Natural killer cell (primary cell): ENCODE data around the gene NME7. TPM values are rescaled to one million over a fixed set of nuclear protein-coding genes. Genes with fewer than 3 reads are reported as not detected.
"Not testable (repeated sequence)": the region's sequence is repeated elsewhere in the genome, so short reads cannot be mapped to it uniquely, and the experiment has no call there.

ENCODE experiments used
- ATAC-seq, 3 donors: fragments of 150-1000 bp in 2 of 3; fragments of 200-7000 bp in 1 of 3; cut with Tn5 transposase; 1 replicate in 1 of 3; 2 replicates in 2 of 3; pipeline ENCODE4 v1.10.0; 2021; ENCODE audit warnings: mild to moderate bottlenecking in 2 of 3, moderate library complexity in 2 of 3
- DNase-seq, 2 donors: peaks; one replicate each; pipeline versions ENCODE4 v3.0.0 to v3.0.0-alpha.2; 2013 to 2021; ENCODE audit warnings: mixed read lengths in 1 of 2
- H3K27ac ChIP-seq: one replicate; pipeline ENCODE4 v1.5.1; 2013; ENCODE audit warnings: mild to moderate bottlenecking, low read length
- H3K27me3 ChIP-seq: one replicate; pipeline ENCODE4 v1.6.1; 2013; ENCODE audit warnings: low read length; ENCODE audit not compliant: control insufficient read depth, insufficient read depth
- H3K36me3 ChIP-seq: one replicate; pipeline ENCODE4 v1.6.1; 2013; ENCODE audit warnings: low read length; ENCODE audit not compliant: control insufficient read depth, insufficient read depth
- H3K4me1 ChIP-seq: one replicate; pipeline ENCODE4 v1.6.1; 2013; ENCODE audit warnings: low read length; ENCODE audit not compliant: control insufficient read depth, insufficient read depth
- H3K4me3 ChIP-seq: one replicate; pipeline ENCODE4 v1.5.1; 2013; ENCODE audit warnings: low read length
- H3K9me3 ChIP-seq: one replicate; pipeline ENCODE4 v1.6.1; 2013; ENCODE audit warnings: low read length; ENCODE audit not compliant: control insufficient read depth, insufficient read depth
- H3K27ac Mint-ChIP-seq, 2 donors: one replicate each; pipeline ENCODE4 v1.8.0; 2022; ENCODE audit warnings: mild to moderate bottlenecking in 2 of 2, mixed read lengths in 2 of 2, moderate library complexity in 1 of 2
- H3K27me3 Mint-ChIP-seq, 2 donors: one replicate each; pipeline ENCODE4 v1.8.0; 2022; ENCODE audit warnings: low read depth in 2 of 2, mixed read lengths in 2 of 2
- H3K36me3 Mint-ChIP-seq: one replicate; pipeline ENCODE4 v1.8.0; 2022; ENCODE audit warnings: mixed read lengths
- H3K4me1 Mint-ChIP-seq, 2 donors: one replicate each; pipeline ENCODE4 v1.8.0; 2022; ENCODE audit warnings: mixed read lengths in 2 of 2
- H3K4me3 Mint-ChIP-seq: one replicate; pipeline ENCODE4 v1.8.0; 2022; ENCODE audit warnings: mild to moderate bottlenecking, moderate library complexity, mixed read lengths
- H3K9me3 Mint-ChIP-seq, 2 donors: one replicate each; pipeline ENCODE4 v1.8.0; 2022; ENCODE audit warnings: mixed read lengths in 2 of 2
- WGBS: methylation state at CpG from one replicate; pipeline ENCODE4 v1.1.7; 2013; ENCODE audit warnings: missing lambda C conversion rate; ENCODE audit not compliant: insufficient coverage; 5-methylcytosine and 5-hydroxymethylcytosine counted together
- intact Hi-C: fragments of 100-400 bp; cut with micrococcal nuclease; formaldehyde crosslinking; loops from one replicate; pipeline ENCODE4 v1.14.2; 2022
- total RNA-seq, 4 donors: library from RNA; stranded (reverse); fragments of 120-200 nt in 1 of 4; gene quantifications; one replicate each; pipeline versions ENCODE4 v1.2.3 to v1.2.4, GENCODE V29; 2013 to 2022
- TF ChIP-seq, protein P1 (sequence below): fragments of 200-600 bp; IDR thresholded peaks from one replicate; pipeline ENCODE4 v1.8.0; 2022; ENCODE audit warnings: antibody characterized with exemption

Gene NME7
- total RNA-seq, 3 donors from 2014 or later (not counting 1 experiment from before 2014, with no cell fraction given) = 5.2 to 9.9 (median 9.8) TPM

DNA sequence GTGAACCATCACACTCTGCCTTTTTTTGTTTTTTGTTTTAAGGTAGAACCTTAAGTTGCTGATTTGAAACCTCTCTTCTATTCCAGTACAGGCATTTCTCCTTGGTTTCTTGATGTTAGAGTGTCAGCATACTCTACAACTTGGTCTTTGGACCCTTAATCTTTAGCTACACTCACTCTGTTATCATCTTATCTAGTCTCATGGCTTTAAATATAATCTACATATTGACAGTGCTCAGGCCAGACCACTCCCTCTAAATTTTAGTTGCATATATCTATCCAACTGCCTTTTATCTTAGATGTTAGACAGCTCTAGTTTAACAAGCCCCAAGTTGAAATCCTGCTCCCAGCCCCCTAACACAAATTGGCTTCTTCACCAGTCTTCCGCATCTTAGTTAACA lies 22.1 kb downstream of the NME7 start:
- no peaks in the 10 kb centered on the region for H3K36me3 Mint-ChIP-seq
- no peaks in the 10 kb centered on the region for H3K27me3 ChIP-seq
- ATAC-seq = no peak
- H3K27me3 Mint-ChIP-seq = no peaks in the 10 kb centered on the region
- H3K27ac Mint-ChIP-seq = no peak overlapping the region
- H3K36me3 ChIP-seq = no peaks in the 10 kb centered on the region
- H3K27ac ChIP-seq = no peak overlapping the region
- TF ChIP-seq, protein P1, sequence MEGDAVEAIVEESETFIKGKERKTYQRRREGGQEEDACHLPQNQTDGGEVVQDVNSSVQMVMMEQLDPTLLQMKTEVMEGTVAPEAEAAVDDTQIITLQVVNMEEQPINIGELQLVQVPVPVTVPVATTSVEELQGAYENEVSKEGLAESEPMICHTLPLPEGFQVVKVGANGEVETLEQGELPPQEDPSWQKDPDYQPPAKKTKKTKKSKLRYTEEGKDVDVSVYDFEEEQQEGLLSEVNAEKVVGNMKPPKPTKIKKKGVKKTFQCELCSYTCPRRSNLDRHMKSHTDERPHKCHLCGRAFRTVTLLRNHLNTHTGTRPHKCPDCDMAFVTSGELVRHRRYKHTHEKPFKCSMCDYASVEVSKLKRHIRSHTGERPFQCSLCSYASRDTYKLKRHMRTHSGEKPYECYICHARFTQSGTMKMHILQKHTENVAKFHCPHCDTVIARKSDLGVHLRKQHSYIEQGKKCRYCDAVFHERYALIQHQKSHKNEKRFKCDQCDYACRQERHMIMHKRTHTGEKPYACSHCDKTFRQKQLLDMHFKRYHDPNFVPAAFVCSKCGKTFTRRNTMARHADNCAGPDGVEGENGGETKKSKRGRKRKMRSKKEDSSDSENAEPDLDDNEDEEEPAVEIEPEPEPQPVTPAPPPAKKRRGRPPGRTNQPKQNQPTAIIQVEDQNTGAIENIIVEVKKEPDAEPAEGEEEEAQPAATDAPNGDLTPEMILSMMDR = no peak
- H3K4me1 Mint-ChIP-seq = no peaks in the 10 kb centered on the region
- no peak for DNase-seq
- H3K9me3 Mint-ChIP-seq = no peaks in the 10 kb centered on the region
- no peak overlapping the region for H3K4me3 Mint-ChIP-seq
- no peaks in the 10 kb centered on the region for H3K4me1 ChIP-seq
- intact Hi-C loops = loop anchor here (5.0 kb wide), 1 partner anchor 1003 kb away; no protein-coding TSS in a partner anchor
- no peaks in the 10 kb centered on the region for H3K9me3 ChIP-seq
- WGBS = 97% methylated on average over 1 of the region's 1 CpG
- H3K4me3 ChIP-seq = no peak overlapping the region

DNA sequence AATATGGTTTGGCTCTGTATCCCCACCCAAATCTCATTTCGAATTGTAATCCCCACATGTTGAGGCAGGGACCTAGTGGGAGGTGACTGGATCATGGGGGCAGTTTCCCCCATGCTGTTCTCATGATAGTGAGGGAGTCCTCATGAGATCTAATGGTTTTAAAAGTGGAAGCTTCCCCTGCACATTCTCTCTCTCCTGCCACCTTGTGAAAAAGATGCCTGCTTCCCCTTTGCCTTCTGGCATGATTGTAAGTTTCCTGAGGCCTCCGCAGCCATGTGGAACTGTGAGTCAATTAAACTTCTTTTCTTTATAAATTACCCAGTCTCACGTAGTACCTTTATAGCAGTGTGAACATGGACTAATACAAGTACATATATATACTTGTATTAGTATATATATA lies 25.5 kb downstream of the NME7 start:
- H3K36me3 Mint-ChIP-seq, H3K4me1 ChIP-seq, H3K4me1 Mint-ChIP-seq, H3K36me3 ChIP-seq, H3K4me3 Mint-ChIP-seq, H3K9me3 ChIP-seq, intact Hi-C loops, H3K9me3 Mint-ChIP-seq, H3K27ac Mint-ChIP-seq, H3K27me3 Mint-ChIP-seq, H3K27me3 ChIP-seq, ATAC-seq, H3K27ac ChIP-seq, DNase-seq, H3K4me3 ChIP-seq: not testable (repeated sequence)
- 87% methylated on average over 2 of the region's 3 CpGs for WGBS

DNA sequence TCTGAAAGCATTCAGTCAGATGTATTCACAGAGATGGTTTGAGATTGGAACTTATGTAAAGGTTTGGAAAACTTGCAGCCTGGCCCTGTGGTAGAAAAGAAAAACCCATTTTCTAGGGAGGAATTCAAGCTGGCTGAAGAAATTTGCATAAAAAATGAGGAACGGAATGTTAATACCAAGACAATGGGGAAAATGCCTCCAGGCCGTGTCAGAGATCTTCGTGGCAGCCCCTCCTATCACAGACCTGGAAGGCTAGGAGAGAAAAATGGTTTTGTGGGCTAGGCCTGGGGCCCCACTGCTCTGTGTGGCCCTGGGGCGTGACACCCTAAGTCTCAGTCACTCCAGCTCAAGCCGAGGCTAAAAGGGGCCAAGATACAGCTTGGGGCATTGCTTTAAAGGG lies 26.7 kb downstream of the NME7 start:
- Histone ChIP-seq H3K27ac (no peak overlapping the region), H3K4me3 (no peak overlapping the region), H3K27me3 (no peaks in the 10 kb centered on the region), H3K36me3 (no peaks in the 10 kb centered on the region), H3K4me1 (no peaks in the 10 kb centered on the region), H3K9me3 (no peaks in the 10 kb centered on the region)
- TF ChIP-seq, protein P1 = no peak
- ATAC-seq (no peak), DNase-seq (no peak)
- H3K4me3 Mint-ChIP-seq = no peak overlapping the region
- H3K27ac Mint-ChIP-seq = no peak overlapping the region
- H3K9me3 Mint-ChIP-seq = no peaks in the 10 kb centered on the region
- no peaks in the 10 kb centered on the region for H3K36me3 Mint-ChIP-seq
- WGBS = 88% methylated on average over 5 of the region's 5 CpGs
- no peaks in the 10 kb centered on the region for H3K27me3 Mint-ChIP-seq
- intact Hi-C loops = no loop called here
- peaks cover 0 to 8% of the 10 kb centered on the region in 2 donors for H3K4me1 Mint-ChIP-seq

DNA sequence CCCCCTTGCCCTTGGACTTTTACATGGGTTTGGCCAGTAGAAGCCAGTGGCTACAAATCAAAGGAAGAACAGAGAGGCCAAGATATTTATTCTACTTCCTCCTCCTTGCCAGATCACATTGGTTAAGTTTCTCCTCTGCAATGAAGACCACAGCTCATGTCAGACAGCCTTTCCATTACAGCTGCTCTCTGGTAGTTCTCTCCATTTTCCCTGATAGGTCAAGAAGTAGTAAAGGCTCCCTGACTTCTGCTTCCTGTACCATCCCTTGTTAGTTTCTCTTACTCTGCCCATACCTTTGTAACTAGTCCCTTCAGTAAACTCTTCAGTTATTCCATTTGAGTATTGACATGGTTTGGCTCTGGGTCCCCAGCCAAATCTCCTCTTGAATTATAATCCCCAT lies 27.8 kb downstream of the NME7 start:
- Mint-ChIP-seq H3K27ac (no peak overlapping the region), H3K9me3 (no peaks in the 10 kb centered on the region), H3K4me3 (no peak overlapping the region), H3K4me1 (peaks cover 0 to 8% of the 10 kb centered on the region in 2 donors), H3K36me3 (no peaks in the 10 kb centered on the region), H3K27me3 (no peaks in the 10 kb centered on the region)
- no peak overlapping the region for H3K27ac ChIP-seq
- no peak for DNase-seq
- no peak overlapping the region for H3K4me3 ChIP-seq
- no peaks in the 10 kb centered on the region for H3K27me3 ChIP-seq
- H3K4me1 ChIP-seq = no peaks in the 10 kb centered on the region
- H3K36me3 ChIP-seq = no peaks in the 10 kb centered on the region
- TF ChIP-seq, protein P1 = no peak
- intact Hi-C loops = no loop called here
- ATAC-seq = no peak
- H3K9me3 ChIP-seq = no peaks in the 10 kb centered on the region
